ENCODE results near the gene APEX2. TPM values are rescaled to one million over a fixed set of nuclear protein-coding genes. Genes with fewer than 3 reads are reported as not detected.

The APEX2 gene
- total RNA-seq, 2 experiments from 2014 or later = 6.4 to 7.2 TPM

DNA sequence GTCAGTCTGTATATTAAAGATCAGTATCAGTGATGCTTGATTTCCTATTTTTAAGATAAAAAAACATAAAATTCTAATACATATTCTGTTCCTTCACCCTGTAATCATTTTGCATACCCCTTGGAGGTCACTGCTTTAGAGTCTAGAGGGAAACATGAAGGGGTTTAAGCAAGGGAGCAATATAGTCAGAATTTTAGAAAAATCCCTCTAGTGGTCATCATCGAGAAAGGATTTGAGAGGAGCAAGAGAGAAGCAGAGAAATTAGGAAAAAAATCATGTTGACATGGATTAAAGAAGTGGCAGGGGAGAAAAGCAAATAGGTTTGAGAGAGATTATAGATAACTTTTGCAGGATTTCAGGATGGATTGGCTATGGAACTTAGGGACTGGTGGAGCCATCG is 11.1 kb downstream of the APEX2 start:
- no peaks in the 10 kb centered on the region for H3K27me3 Mint-ChIP-seq
- intact Hi-C loops (cut with DNase I, micrococcal nuclease) = loop anchor here in 1 of 2 experiments (5.0 kb wide), 1 partner anchor 46 kb away; no protein-coding TSS in a partner anchor
- no peaks in the 10 kb centered on the region for H3K9me3 Mint-ChIP-seq
- ATAC-seq (ENCODE audit: poor library complexity) (no peak), DNase-seq (no peak)
- H3K36me3 Mint-ChIP-seq (ENCODE audit: low read depth) = peaks cover 11% of the 10 kb centered on the region
- Histone ChIP-seq H3K27ac (ENCODE audit: low read depth in 1 of 2, low read length in 2 of 2) (no peak overlapping the region), H3K36me3 (ENCODE audit: insufficient read depth, low read length) (peaks cover 4% of the 10 kb centered on the region), H3K27me3 (ENCODE audit: control insufficient read depth in 1 of 2, insufficient read depth in 2 of 2, low read length in 2 of 2) (no peaks in the 10 kb centered on the region), H3K4me1 (ENCODE audit: insufficient read depth, low read length) (peaks cover 7% of the 10 kb centered on the region), H3K4me3 (ENCODE audit: low read length) (no peak overlapping the region), H3K9me3 (ENCODE audit: control insufficient read depth in 1 of 2, insufficient read depth in 1 of 2, low read length in 2 of 2) (no peaks in the 10 kb centered on the region)
- no peak overlapping the region for H3K4me3 Mint-ChIP-seq
- ChIA-PET CTCF (interaction anchor here (1.4 kb wide), 1 partner anchor 9 kb away, joined by 4 read pairs; no protein-coding TSS in a partner anchor), POLR2A (no interaction called here)
- TF ChIP-seq, protein P1, sequence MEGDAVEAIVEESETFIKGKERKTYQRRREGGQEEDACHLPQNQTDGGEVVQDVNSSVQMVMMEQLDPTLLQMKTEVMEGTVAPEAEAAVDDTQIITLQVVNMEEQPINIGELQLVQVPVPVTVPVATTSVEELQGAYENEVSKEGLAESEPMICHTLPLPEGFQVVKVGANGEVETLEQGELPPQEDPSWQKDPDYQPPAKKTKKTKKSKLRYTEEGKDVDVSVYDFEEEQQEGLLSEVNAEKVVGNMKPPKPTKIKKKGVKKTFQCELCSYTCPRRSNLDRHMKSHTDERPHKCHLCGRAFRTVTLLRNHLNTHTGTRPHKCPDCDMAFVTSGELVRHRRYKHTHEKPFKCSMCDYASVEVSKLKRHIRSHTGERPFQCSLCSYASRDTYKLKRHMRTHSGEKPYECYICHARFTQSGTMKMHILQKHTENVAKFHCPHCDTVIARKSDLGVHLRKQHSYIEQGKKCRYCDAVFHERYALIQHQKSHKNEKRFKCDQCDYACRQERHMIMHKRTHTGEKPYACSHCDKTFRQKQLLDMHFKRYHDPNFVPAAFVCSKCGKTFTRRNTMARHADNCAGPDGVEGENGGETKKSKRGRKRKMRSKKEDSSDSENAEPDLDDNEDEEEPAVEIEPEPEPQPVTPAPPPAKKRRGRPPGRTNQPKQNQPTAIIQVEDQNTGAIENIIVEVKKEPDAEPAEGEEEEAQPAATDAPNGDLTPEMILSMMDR (IDR thresholded peaks at IDR 0.05) = peak; percentile 29
- H3K27ac Mint-ChIP-seq = no peak overlapping the region
- peaks cover 16% of the 10 kb centered on the region for H3K4me1 Mint-ChIP-seq (ENCODE audit: low read depth)

DNA sequence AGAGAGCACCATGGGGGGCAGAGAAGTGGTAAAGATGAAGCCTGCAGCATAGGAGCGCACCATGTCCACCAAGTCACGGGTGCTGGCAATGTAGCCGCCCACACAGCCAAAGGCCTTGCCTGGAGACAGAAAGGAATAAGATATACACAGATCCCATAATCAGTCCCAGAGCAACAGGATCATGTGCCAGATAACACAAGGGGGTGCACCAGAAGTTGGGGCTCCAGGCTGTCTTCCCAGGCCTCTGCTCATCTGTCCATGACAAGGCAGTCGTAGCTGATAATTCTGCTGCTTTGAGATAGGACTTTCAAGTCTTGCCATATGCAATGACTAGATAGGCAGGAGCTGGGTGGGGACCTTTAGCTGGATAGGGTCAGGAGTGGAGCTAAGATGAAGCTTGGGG is 14.7 kb downstream of the APEX2 start:
- TF ChIP-seq, protein P1 (IDR thresholded peaks at IDR 0.05) = no peak
- Histone ChIP-seq H3K4me1 (ENCODE audit: insufficient read depth, low read length) (no peaks in the 10 kb centered on the region), H3K27ac (ENCODE audit: low read depth in 1 of 2, low read length in 2 of 2) (no peak overlapping the region), H3K27me3 (ENCODE audit: control insufficient read depth in 1 of 2, insufficient read depth in 2 of 2, low read length in 2 of 2) (no peaks in the 10 kb centered on the region), H3K4me3 (ENCODE audit: low read length) (no peak overlapping the region), H3K36me3 (ENCODE audit: insufficient read depth, low read length) (no peaks in the 10 kb centered on the region), H3K9me3 (ENCODE audit: control insufficient read depth in 1 of 2, insufficient read depth in 1 of 2, low read length in 2 of 2) (no peaks in the 10 kb centered on the region)
- no peak for ATAC-seq (ENCODE audit: poor library complexity)
- Mint-ChIP-seq H3K9me3 (no peaks in the 10 kb centered on the region), H3K27me3 (no peaks in the 10 kb centered on the region), H3K4me1 (ENCODE audit: low read depth) (peaks cover under 1% of the 10 kb centered on the region), H3K4me3 (no peak overlapping the region), H3K27ac (no peak overlapping the region), H3K36me3 (ENCODE audit: low read depth) (no peaks in the 10 kb centered on the region)
- POLR2A ChIA-PET = no interaction called here
- intact Hi-C loops (cut with DNase I, micrococcal nuclease) = loop anchor here in 1 of 2 experiments (5.0 kb wide), 1 partner anchor 42 kb away; no protein-coding TSS in a partner anchor
- CTCF ChIA-PET = interaction anchor here (1.2 to 1.9 kb wide), 2 partner anchors 19 to 123 kb away, joined by 4 read pairs; no protein-coding TSS in a partner anchor
- DNase-seq = no peak

DNA sequence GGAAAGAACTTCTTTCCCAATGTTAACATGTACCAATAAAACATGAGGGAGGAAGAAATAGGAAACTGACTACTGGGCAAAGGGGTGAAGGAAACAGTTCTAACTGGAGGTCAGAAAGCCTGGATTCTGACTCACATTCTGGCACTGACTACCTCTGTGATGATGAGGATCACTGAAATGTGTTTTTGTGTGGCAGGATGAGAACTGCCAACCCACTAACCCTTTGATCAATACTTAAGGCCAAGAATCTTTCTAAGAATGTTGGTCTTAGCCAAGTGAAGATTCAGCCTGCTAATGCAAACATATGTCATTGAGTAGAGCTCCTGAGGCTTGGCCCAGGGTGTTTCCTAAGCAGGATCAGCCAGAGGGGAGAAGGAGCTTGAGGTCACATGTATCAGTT is 26.0 kb downstream of the APEX2 start:
- DNase-seq (no peak), ATAC-seq (ENCODE audit: poor library complexity) (no peak)
- H3K9me3 ChIP-seq (ENCODE audit: control insufficient read depth in 1 of 2, insufficient read depth in 1 of 2, low read length in 2 of 2) = no peaks in the 10 kb centered on the region
- no peaks in the 10 kb centered on the region for H3K27me3 Mint-ChIP-seq
- H3K27ac Mint-ChIP-seq = no peak overlapping the region
- TF ChIP-seq, protein P1 (IDR thresholded peaks at IDR 0.05) = no peak
- H3K36me3 Mint-ChIP-seq (ENCODE audit: low read depth) = no peaks in the 10 kb centered on the region
- H3K4me1 Mint-ChIP-seq (ENCODE audit: low read depth) = no peaks in the 10 kb centered on the region
- H3K4me3 ChIP-seq (ENCODE audit: low read length) = no peak overlapping the region
- no peak overlapping the region for H3K4me3 Mint-ChIP-seq
- no peak overlapping the region for H3K27ac ChIP-seq (ENCODE audit: low read depth in 1 of 2, low read length in 2 of 2)
- intact Hi-C loops (cut with DNase I, micrococcal nuclease) = no loop called here
- no peaks in the 10 kb centered on the region for H3K9me3 Mint-ChIP-seq
- H3K27me3 ChIP-seq (ENCODE audit: control insufficient read depth in 1 of 2, insufficient read depth in 2 of 2, low read length in 2 of 2) = no peaks in the 10 kb centered on the region
- CTCF ChIA-PET = no interaction called here
- H3K4me1 ChIP-seq (ENCODE audit: insufficient read depth, low read length) = no peaks in the 10 kb centered on the region
- H3K36me3 ChIP-seq (ENCODE audit: insufficient read depth, low read length) = no peaks in the 10 kb centered on the region
- POLR2A ChIA-PET = no interaction called here

Measured in CD4-positive, alpha-beta T cell (primary cell).